Ishikawa (cell line): ENCODE data around the gene DCDC2.

Experiments used
- CEBPB ChIP-seq: IDR thresholded peaks from 2 replicates; pipeline ENCODE4 v1.6.1; 2012
- CREB1 ChIP-seq: IDR thresholded peaks from 2 replicates; pipeline ENCODE4 v1.6.1; 2012; ENCODE audit warnings: low read depth
- EGR1 ChIP-seq: IDR thresholded peaks from 2 replicates; pipeline ENCODE4 v1.6.1; 2012
- EP300 ChIP-seq: IDR thresholded peaks from 2 replicates; pipeline ENCODE4 v1.6.1; 2012; ENCODE audit warnings: borderline replicate concordance
- FOXM1 ChIP-seq: IDR thresholded peaks from 2 replicates; pipeline ENCODE4 v1.6.1; 2012; ENCODE audit warnings: low read depth, borderline replicate concordance
- MAX ChIP-seq: IDR thresholded peaks from 2 replicates; pipeline ENCODE4 v1.6.1; 2012
- NFIC ChIP-seq: IDR thresholded peaks from 2 replicates; pipeline ENCODE4 v1.6.1; 2012
- RAD21 ChIP-seq: IDR thresholded peaks from 2 replicates; pipeline ENCODE4 v1.6.1; 2012; ENCODE audit warnings: low read depth
- REST ChIP-seq: IDR thresholded peaks from 2 replicates; pipeline ENCODE4 v1.6.1; 2012; ENCODE audit warnings: low read depth, mild to moderate bottlenecking
- TAF1 ChIP-seq: IDR thresholded peaks from 2 replicates; pipeline ENCODE4 v1.6.1; 2012; ENCODE audit warnings: low read depth, mild to moderate bottlenecking
- TCF12 ChIP-seq: IDR thresholded peaks from 2 replicates; pipeline ENCODE4 v1.6.1; 2012; ENCODE audit warnings: low read depth
- TEAD4 ChIP-seq: IDR thresholded peaks from 2 replicates; pipeline ENCODE4 v1.6.1; 2012
- USF1 ChIP-seq: IDR thresholded peaks from 2 replicates; pipeline ENCODE4 v1.6.1; 2012
- YY1 ChIP-seq: IDR thresholded peaks from 2 replicates; pipeline ENCODE4 v1.6.1; 2012; ENCODE audit warnings: low read depth
- ZBTB7A ChIP-seq: IDR thresholded peaks from 2 replicates; pipeline ENCODE4 v1.6.1; 2012; ENCODE audit warnings: low read depth

Gene DCDC2

GRCh38 chr6:24402697-24403500 is 45.0 kb upstream of the DCDC2 start, which contains the start of gene MRS2:
Gene MRS2 (plus strand): TSS chr6:24402936. CDS start chr6:24403047, 111 bp downstream.
- TF ChIP-seq NFIC = no peak
- TF ChIP-seq MAX = peak; percentile 66
- no peak for TF ChIP-seq TCF12
- peak; percentile 94 for TF ChIP-seq TAF1
- TF ChIP-seq YY1 = peak; percentile 70; the same call in 1 of the 2 replicates
- 0 out of 2 replicates have a peak, but pooled peaks have one; percentile 16 for TF ChIP-seq USF1
- TF ChIP-seq CREB1 = no peak
- no peak for TF ChIP-seq EP300
- peak; percentile 54; the same call in 1 of the 2 replicates for TF ChIP-seq REST
- TF ChIP-seq TEAD4 = 0 out of 2 replicates have a peak, but pooled peaks have one; percentile 20
- no peak for TF ChIP-seq EGR1
- no peak for TF ChIP-seq RAD21
- no peak for TF ChIP-seq ZBTB7A

GRCh38 chr6:24401458-24401857 is 43.6 kb upstream of the DCDC2 start:
- TF ChIP-seq FOXM1 (no peak), CREB1 (no peak), YY1 (no peak), TCF12 (no peak)

GRCh38 chr6:24397631-24398030 is 39.8 kb upstream of the DCDC2 start:
- TF ChIP-seq TCF12 (no peak), CEBPB (no peak), FOXM1 (no peak), TAF1 (no peak), EP300 (no peak), MAX (no peak), NFIC (no peak), USF1 (no peak), ZBTB7A (no peak), CREB1 (no peak), TEAD4 (no peak), EGR1 (no peak), YY1 (no peak), RAD21 (no peak), REST (no peak)

- TF ChIP-seq MAX (no peak), FOXM1 (no peak), REST (no peak), TAF1 (no peak), ZBTB7A (no peak), USF1 (no peak), EP300 (no peak), CEBPB (no peak), EGR1 (no peak), TEAD4 (no peak), TCF12 (no peak), CREB1 (no peak), RAD21 (no peak), YY1 (no peak), NFIC (no peak)
These were observed 39.0 kb upstream of the DCDC2 start for GRCh38 chr6:24396824-24397223.
